Stimulated activated CD8-positive, alpha-beta memory T cell treated with anti-CD3 and anti-CD28 coated beads, Interleukin-7, amount 100 ng/mL, for 4 hours (primary cell): ENCODE data around the gene ASIC5.

Experiments
- DNase-seq, 2 donors: peaks; one replicate each; pipeline ENCODE4 v3.0.0-alpha.2; 2020; ENCODE audit warnings: low read depth in 2 of 2

ASIC5 gene

GRCh38 chr4:155881555-155881954 is 15.5 kb upstream of the ASIC5 start:
- DNase-seq: no peak

DNA sequence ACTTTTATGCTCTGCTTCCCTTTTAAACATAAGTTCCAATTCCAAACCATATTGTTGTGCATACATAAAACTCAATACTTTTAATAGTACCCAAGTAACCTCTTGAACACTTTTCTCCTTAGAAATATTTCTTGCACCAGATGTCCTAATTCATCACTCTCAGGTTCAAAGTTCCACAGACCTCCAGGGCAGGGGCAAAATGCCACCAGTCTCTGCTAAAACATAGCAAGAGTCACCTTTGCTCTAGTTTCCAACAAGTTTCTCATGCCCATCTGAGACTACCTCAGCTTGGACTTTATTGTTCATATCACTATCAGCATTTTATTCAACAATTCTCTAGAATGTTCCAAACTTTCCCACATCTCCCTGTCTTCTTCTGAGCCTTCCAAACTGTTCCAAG is 13.7 kb upstream of the ASIC5 start:
- DNase-seq: no peak

GRCh38 chr4:155878611-155879010 is 12.5 kb upstream of the ASIC5 start:
- no peak for DNase-seq

DNA sequence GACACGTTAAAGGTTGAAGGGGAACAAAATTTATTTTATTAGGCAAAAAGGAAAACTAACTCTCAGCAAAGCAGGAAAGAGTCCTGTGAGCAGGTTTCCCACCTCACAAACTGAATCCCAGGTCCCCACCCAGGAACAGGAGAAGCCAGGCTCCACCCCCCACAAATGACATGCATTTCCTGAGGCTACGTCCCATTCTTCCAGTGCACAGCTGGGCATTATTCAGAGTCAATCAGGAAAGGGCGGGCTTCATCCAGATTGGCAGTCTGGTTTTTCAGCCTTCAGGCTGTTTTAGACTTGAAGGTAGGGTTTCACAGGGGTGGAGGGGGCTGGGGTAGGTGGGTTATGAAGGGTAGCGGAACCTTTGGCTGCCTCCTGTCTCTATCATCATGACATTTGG is 11.9 kb upstream of the ASIC5 start:
- no peak for DNase-seq

GRCh38 chr4:155875878-155876277 is 9.8 kb upstream of the ASIC5 start:
- DNase-seq: no peak

DNA sequence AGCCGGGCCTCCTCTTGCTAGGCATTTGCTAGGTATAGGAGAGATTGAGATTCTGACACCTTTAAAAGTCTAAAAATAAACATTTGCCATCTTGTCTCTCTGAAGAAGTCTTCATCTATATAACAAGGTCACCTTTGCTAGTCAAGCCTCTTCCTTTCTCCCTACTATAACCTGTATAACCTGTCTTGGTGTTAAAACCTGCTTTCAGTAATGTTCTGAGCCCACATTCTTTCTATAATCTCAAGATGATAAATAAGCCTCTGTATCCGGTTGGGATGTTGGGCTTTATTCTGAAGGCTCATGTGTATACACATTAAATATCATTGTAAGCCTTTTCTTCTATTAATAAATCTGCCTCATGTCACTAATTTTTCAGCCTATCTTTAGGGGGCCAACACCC is 10.2 kb downstream of the ASIC5 start:
- no peak for DNase-seq

GRCh38 chr4:155854582-155855226 is 11.4 kb downstream of the ASIC5 start:
- no peak for DNase-seq

GRCh38 chr4:155853189-155853588 is 12.9 kb downstream of the ASIC5 start:
- DNase-seq: no peak

- no peak for DNase-seq
These were observed 17.0 kb downstream of the ASIC5 start for GRCh38 chr4:155849042-155849441.

DNA sequence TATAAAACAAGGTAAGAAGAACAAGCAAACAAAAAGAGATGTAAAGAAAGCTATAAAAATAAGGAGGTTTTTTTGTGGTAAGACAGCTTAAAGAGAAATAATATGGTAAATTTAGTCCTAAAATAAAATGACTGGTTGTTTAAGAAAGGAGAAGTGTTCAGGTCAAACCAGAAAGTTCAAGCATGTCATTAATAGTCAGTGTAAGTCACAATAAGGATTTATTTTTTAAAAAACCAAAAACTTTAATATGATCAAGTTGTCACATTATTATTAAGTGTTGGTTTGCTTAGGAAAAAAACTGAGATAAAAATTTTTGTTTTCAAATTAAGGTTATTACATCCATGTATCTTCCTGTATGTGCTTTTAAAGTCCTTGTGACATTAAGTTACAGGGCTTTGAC is 19.1 kb downstream of the ASIC5 start:
- DNase-seq: no peak

DNA sequence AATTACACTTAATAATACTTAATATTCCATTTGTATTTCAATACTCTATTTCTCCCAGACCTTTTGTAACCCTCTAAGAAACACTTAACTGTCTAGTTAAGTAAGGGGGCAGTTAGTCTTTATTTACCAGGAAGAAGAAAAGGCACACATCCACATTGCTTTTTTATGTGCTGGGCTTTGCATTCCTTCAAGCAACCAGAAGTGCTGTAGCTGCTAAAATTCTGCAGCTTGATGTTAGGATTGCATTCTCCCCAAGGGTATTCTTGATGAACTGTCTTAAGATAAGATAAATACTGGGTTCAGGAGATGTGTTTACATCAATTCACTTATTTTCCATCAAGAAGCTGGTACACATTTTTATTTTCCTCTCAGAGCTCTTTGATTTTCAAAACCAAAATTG is 24.0 kb downstream of the ASIC5 start:
- no peak for DNase-seq

DNA sequence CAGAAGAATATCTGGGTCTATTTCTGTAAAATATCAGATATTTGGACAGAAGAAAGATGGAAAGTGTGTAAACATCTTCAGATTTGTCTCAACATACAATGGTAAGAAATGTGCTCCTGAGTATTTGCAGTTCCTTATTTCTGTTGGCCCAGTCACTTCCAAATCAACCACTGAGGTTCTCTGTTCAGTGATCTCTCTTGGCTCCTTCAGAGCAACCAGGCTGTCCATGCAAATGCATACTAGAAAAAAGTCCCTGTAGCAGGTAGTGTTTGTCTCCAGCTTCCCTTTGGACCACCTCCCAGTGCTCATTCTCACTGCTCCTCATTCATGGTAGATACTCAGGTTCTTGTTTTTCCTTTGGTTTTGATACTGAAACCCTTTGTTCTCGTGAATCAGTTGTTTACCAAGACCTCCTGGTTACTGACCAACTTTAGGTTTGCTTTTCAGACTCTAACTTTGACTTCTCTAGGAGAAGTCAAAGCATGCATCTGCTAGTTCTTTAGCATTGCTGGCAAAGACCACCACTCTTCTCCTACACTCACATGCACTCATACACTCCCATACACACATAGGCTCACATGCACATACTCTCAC is 28.8 kb downstream of the ASIC5 start:
- DNase-seq: no peak

DNA sequence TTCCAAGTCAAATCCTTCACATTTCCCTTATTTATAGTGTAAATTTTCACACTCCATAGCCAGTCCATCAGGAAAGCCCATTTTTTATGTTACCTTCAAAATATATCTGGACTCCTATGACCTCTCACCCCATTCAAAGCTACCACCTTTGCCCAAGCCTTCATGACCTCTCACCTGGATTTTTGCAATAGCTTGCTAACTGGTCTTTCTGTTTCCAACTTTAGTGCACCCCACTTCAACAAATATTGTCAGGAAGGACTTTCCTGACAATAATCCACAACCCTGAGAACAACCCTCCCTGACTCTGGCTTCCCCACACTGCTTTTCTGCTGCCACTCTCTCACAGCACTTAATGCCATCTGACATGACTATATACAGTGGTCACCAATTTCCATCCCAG is 33.4 kb downstream of the ASIC5 start:
- no peak for DNase-seq

DNA sequence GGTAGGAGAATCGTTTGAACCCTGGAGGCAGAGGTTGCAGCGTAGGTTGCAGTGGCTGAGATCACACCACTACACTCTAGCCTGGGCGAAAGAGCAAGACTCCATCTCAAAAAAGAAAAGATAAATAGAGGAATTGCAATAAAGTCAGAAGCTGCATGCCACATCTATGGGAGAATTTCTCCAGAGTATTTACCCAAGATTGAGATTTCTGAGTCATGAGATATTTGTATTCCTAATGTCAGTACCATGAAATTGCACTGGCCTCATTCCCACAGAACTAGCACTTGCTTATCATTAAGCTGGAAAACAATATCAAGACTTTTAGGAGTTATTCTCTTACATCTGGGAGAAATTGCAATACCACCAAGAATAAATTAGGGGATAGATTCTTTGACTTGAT is 37.4 kb downstream of the ASIC5 start:
- DNase-seq: no peak

GRCh38 chr4:155822572-155822971 is 43.5 kb downstream of the ASIC5 start:
- DNase-seq: no peak

DNA sequence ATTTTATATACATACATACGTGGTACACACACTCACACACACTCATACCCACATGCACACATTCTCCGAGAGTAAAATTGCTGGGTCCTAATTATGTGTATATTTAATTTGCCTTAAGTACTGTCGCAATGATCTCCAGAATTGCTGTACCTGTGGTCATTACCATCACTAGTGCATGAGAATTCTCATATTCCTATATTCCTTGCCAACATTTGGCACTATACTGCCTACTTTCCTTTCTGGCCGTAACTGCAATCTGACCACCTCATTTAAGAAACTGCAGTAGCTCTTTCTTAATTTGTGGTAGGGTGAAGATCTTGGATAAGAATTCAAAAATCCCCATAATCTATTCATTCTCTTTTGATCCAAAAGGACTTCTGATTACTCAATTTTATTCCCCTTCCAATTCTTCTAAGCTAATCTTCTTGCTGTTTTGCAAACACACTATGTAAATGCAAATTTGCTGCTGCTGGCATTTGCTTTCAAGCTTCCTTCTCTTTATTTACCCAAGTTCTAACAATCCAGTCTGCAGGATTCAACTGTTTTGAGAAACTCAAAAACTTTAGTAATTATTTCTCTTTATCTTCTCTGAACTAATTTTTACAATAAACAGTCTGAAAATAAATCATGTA is 45.1 kb downstream of the ASIC5 start:
- no peak for DNase-seq

GRCh38 chr4:155819066-155819465 is 47.0 kb downstream of the ASIC5 start:
- no peak for DNase-seq

GRCh38 chr4:155818639-155819038 is 47.4 kb downstream of the ASIC5 start:
- DNase-seq: no peak

DNA sequence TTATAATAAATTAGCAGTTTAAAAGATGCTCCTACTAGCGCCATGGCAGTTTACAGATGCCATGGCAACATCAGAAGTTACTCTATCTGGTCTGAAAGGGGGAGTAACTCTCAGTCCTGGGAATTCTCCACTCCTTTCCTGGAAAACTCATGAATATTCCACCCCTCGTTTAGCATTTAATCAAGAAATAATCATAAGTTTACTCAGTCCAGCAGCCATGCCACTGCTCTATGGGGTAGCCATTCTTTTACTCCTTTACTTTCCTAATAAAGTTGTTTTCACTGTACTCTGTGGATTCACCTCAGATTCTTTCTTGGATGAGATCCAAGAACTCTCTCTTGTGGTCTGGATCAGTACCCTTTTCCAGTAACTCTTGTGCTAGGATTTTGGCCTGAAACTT is 55.0 kb downstream of the ASIC5 start:
- DNase-seq: no peak

DNA sequence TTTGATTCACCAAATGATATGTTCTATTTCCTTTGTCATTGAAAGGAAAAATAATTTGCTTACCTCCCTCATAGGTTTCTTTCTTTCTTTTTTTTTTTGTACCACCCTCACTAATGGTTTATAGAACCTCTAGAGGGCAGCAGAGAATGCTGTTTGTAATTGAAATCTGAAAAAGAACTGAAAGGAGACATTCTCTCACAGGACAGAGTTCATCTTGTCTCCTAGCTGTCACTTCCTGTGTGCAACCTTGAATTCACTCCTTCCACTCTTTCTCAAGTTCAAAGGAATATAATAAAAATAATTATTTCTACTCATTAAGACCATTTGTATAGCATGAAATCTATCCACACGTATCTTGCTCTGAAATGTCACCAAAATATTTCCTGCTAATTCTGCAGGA is 56.2 kb downstream of the ASIC5 start:
- no peak for DNase-seq

DNA sequence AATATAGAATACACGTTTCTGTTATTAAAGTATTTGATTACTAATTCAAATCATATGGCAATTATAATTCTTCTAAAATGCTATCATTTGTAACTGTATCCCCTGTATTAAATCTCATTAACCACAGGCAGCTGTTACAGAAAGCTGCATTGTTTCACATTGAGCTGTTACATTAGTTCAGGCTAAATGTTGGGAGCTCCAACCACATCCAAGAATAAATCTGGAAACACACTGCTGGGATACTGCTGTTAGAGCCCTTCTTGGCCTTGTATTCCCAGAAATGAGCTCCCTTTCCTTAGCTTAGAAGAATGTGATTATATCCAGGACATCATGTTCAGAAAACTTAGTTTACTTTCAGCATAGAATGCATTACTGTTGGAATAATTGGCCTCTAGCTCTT is 59.1 kb downstream of the ASIC5 start:
- no peak for DNase-seq

GRCh38 chr4:155805016-155805415 is 61.1 kb downstream of the ASIC5 start:
- no peak for DNase-seq

DNA sequence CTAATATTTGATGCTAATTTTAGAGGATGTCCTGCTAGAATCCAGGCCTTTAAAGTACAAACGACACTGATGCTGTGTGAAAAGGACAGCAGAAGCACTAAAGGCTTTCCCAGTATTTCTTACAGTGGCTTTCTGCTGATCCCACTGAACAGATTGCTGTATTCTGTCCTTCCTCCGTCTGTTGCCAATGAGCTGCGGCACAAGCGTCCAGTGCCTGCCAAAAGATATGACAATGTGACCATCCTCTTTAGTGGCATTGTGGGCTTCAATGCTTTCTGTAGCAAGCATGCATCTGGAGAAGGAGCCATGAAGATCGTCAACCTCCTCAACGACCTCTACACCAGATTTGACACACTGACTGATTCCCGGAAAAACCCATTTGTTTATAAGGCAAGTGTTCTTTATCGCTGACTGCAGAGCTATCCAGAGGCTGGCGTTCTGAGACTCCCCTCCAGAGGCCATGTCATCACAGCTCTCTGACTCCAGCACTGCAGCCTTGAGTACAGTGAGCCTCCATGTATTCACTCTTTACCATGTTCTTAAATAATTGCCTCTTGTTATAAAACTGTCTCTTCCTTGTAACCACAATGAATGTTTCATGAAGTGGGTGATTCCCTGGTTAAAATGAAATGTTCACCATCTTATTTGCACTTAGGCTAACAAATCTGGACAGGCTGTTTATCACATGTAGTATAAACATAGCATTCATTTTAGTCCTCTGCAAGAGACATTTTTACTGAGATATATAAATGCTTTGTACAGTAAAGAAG is 63.7 kb downstream of the ASIC5 start:
- DNase-seq: no peak
